Activated B cell treated with CpG ODN at 0.5 μM for 24 hours (primary cell): ENCODE results near the gene CLDN22. TPM values are rescaled to one million over a fixed set of nuclear protein-coding genes. Genes with fewer than 3 reads are reported as not detected.
A peak's percentile ranks its signal among the peaks of the same experiment; 100 is the strongest.

Experiments
- ATAC-seq: fragments of 200-7000 bp; cut with Tn5 transposase; one replicate; pipeline ENCODE4 v1.10.0; 2021; ENCODE audit warnings: low read depth, mild to moderate bottlenecking, moderate library complexity
- CTCF ChIA-PET: fragments of 350-600 bp; sonication (Branson Sonifier 250); formaldehyde crosslinking; loops from one replicate; lab custom pipeline; 2021; ENCODE audit warnings: antibody characterized with exemption; lab: Charles Lee
- POLR2A ChIA-PET: fragments of 350-600 bp; sonication (Branson Sonifier 250); formaldehyde crosslinking; loops from one replicate; lab custom pipeline; 2021; ENCODE audit warnings: antibody characterized with exemption; lab: Charles Lee
- DNase-seq: peaks from one replicate; pipeline ENCODE4 v3.0.0; 2022
- H3K27ac Mint-ChIP-seq: one replicate; pipeline ENCODE4 v1.8.0; 2020; ENCODE audit warnings: mixed read lengths
- H3K27me3 Mint-ChIP-seq: one replicate; pipeline ENCODE4 v1.8.0; 2021; ENCODE audit warnings: mixed read lengths
- H3K36me3 Mint-ChIP-seq: one replicate; pipeline ENCODE4 v1.8.0; 2021; ENCODE audit warnings: low read depth, mixed read lengths
- H3K4me1 Mint-ChIP-seq: one replicate; pipeline ENCODE4 v1.8.0; 2021; ENCODE audit warnings: mixed read lengths
- H3K4me3 Mint-ChIP-seq: one replicate; pipeline ENCODE4 v1.8.0; 2020; ENCODE audit warnings: mild to moderate bottlenecking, mixed read lengths
- H3K9me3 Mint-ChIP-seq: one replicate; pipeline ENCODE4 v1.8.0; 2020; ENCODE audit warnings: mixed read lengths
- intact Hi-C: fragments of 100-400 bp; cut with micrococcal nuclease; formaldehyde crosslinking; loops from one replicate; pipeline ENCODE4 v1.15.1; 2024
- total RNA-seq: library from RNA; stranded (reverse); gene quantifications from 2 replicates; pipeline ENCODE4 v1.2.3, GENCODE V29; 2022
- TF ChIP-seq, protein P1 (sequence below): fragments of 200-600 bp; IDR thresholded peaks from one replicate; pipeline ENCODE4 v1.8.0; 2022; ENCODE audit warnings: antibody characterized with exemption, mild to moderate bottlenecking

Gene CLDN22
- total RNA-seq, 1 donor from 2014 or later, result not detected

DNA sequence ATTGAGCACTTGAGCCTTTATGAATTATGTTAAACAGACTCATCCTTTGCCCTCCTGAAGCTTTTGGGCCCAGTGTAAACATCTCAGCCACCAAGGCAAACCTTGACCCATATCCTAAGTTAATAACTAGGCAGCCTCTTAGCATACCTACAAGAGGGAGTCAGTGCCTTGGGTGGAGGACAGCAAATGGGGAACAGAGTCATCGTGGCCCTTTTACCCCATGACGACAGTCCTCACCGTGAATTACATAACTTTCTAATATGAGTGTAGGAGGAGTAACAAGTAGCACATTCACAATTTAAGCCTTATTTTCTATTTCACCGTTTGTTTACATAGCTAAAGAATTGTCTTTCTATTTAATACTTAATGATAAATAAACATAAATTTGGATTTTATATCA is 16.8 kb downstream of the CLDN22 start:
- ChIA-PET POLR2A (no interaction called here), CTCF (no interaction called here)
- H3K27ac Mint-ChIP-seq, result no peak overlapping the region
- ATAC-seq (no peak), DNase-seq (no peak)
- H3K27me3 Mint-ChIP-seq, result peaks cover 2% of the 10 kb centered on the region
- H3K9me3 Mint-ChIP-seq, result no peaks in the 10 kb centered on the region
- no peak overlapping the region for H3K4me3 Mint-ChIP-seq
- intact Hi-C loops, result no loop called here
- TF ChIP-seq, protein P1, sequence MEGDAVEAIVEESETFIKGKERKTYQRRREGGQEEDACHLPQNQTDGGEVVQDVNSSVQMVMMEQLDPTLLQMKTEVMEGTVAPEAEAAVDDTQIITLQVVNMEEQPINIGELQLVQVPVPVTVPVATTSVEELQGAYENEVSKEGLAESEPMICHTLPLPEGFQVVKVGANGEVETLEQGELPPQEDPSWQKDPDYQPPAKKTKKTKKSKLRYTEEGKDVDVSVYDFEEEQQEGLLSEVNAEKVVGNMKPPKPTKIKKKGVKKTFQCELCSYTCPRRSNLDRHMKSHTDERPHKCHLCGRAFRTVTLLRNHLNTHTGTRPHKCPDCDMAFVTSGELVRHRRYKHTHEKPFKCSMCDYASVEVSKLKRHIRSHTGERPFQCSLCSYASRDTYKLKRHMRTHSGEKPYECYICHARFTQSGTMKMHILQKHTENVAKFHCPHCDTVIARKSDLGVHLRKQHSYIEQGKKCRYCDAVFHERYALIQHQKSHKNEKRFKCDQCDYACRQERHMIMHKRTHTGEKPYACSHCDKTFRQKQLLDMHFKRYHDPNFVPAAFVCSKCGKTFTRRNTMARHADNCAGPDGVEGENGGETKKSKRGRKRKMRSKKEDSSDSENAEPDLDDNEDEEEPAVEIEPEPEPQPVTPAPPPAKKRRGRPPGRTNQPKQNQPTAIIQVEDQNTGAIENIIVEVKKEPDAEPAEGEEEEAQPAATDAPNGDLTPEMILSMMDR, result no peak
- no peaks in the 10 kb centered on the region for H3K36me3 Mint-ChIP-seq
- H3K4me1 Mint-ChIP-seq, result no peaks in the 10 kb centered on the region

DNA sequence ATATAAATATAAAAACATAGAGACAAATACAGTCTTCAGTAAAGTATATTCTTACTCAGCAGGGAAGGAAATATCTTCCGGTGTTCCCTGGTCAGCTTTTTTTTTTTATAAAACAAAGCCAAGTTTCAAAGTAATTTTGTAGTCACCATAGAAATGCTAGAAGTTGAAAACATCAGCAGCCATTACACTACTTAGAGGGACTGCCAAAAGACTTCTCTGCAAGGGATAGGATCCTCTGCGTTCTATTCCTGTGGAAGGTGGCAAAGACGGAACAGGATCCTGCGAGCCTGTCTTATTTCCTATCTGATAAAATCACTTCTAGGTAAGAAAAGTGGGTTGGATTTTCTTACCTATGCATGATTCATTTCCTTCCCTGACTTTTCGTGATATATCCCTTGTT is 19.4 kb downstream of the CLDN22 start:
- Mint-ChIP-seq H3K27ac (no peak overlapping the region), H3K4me1 (no peaks in the 10 kb centered on the region), H3K36me3 (no peaks in the 10 kb centered on the region), H3K27me3 (peaks cover 2% of the 10 kb centered on the region), H3K4me3 (no peak overlapping the region), H3K9me3 (no peaks in the 10 kb centered on the region)
- CTCF ChIA-PET, result no interaction called here
- DNase-seq (no peak), ATAC-seq (no peak)
- TF ChIP-seq, protein P1, result no peak
- POLR2A ChIA-PET, result no interaction called here
- intact Hi-C loops, result no loop called here

- ChIA-PET POLR2A (no interaction called here), CTCF (no interaction called here)
- ATAC-seq (no peak), DNase-seq (no peak)
- no peaks in the 10 kb centered on the region for H3K4me1 Mint-ChIP-seq
- peaks cover 2% of the 10 kb centered on the region for H3K27me3 Mint-ChIP-seq
- TF ChIP-seq, protein P1, result no peak
- no peaks in the 10 kb centered on the region for H3K36me3 Mint-ChIP-seq
- intact Hi-C loops, result no loop called here
- H3K9me3 Mint-ChIP-seq, result no peaks in the 10 kb centered on the region
- no peak overlapping the region for H3K27ac Mint-ChIP-seq
- H3K4me3 Mint-ChIP-seq, result no peak overlapping the region
Measured at GRCh38 chr4:183300070-183300469, 20.0 kb downstream of the CLDN22 start.

- peaks cover 2% of the 10 kb centered on the region for H3K27me3 Mint-ChIP-seq
- DNase-seq (no peak), ATAC-seq (no peak)
- no peaks in the 10 kb centered on the region for H3K36me3 Mint-ChIP-seq
- TF ChIP-seq, protein P1, result no peak
- H3K27ac Mint-ChIP-seq, result no peak overlapping the region
- no peaks in the 10 kb centered on the region for H3K9me3 Mint-ChIP-seq
- H3K4me3 Mint-ChIP-seq, result no peak overlapping the region
- H3K4me1 Mint-ChIP-seq, result no peaks in the 10 kb centered on the region
- CTCF ChIA-PET, result no interaction called here
- intact Hi-C loops, result no loop called here
- POLR2A ChIA-PET, result no interaction called here
Measured at GRCh38 chr4:183299464-183299863, 20.6 kb downstream of the CLDN22 start.

DNA sequence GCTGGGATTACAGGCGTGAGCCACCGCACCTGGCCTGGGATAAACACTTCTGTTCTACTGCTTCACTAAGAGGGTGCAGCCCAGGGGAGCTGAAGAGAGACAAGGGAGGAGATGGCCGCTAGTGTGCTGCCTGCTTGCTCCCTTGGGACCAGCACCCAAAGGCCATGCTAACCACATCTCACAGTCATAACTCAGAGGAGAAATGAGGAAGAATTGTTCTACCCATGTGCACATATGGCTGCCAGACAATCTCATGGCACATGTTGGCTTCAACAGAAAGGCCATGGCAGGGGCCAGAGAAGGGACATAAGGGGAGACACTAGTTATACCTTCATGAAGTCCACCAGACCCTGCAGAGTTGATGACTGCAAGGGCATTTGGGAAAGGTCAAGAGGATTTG is 22.4 kb downstream of the CLDN22 start:
- TF ChIP-seq, protein P1, result no peak
- ATAC-seq (peak; percentile 68), DNase-seq (no peak)
- Mint-ChIP-seq H3K27ac (no peak overlapping the region), H3K4me3 (no peak overlapping the region), H3K27me3 (peaks cover 2% of the 10 kb centered on the region), H3K4me1 (no peaks in the 10 kb centered on the region), H3K9me3 (no peaks in the 10 kb centered on the region), H3K36me3 (no peaks in the 10 kb centered on the region)
- POLR2A ChIA-PET, result no interaction called here
- CTCF ChIA-PET, result no interaction called here
- intact Hi-C loops, result no loop called here
